ENCODE data around the gene RIMS4. TPM values are rescaled to one million over a fixed set of nuclear protein-coding genes. Genes with fewer than 3 reads are reported as not detected.

RIMS4 gene
- total RNA-seq, 1 experiment from 2014 or later: 4.0 TPM

DNA sequence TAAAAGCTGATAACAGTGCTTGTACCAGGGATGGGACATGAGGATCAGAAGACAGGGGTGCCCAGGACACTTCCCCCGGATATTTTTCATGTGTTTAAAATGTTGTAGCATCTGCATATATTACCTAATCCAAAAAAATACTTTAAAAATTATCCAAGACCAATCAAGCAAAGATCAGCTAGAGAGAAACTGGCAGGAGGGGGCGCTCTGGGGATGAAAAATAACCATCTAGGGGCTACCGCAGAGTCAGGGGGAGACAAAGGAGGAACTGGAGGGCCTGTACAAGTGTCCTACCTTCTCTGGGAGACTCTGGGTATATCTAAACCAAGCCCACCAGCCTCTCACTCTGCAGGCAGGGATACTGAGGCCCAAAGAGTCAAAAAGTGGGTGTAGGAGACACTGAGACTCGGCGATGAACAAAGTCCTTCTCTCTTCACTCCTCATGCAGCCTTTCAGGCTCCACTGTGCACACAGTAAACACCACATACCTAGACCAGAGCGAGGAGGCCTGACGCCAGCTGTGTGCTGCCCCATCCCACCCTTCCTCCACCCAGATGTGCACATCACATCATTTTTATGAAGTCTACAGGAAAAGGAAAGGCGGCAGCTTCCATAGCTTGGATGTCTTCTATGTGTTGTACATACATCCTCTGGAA is 9.8 kb downstream of the RIMS4 start:
- intact Hi-C loops (cut with micrococcal nuclease; ENCODE audit: unreplicated experiment): loop anchor here (5.0 kb wide), 1 partner anchor 67 kb away; no protein-coding TSS in a partner anchor
- H3K27ac ChIP-seq (ENCODE audit: low read length): no peak overlapping the region
- no peaks in the 10 kb centered on the region for H3K36me3 ChIP-seq (ENCODE audit: control insufficient read depth, insufficient read depth, low read length)
- no peaks in the 10 kb centered on the region for H3K27me3 ChIP-seq (ENCODE audit: control insufficient read depth, insufficient read depth, low read length)
- ATAC-seq (no peak), DNase-seq (ENCODE audit: low read depth, low spot score) (no peak)
- H3K9me3 ChIP-seq (ENCODE audit: control insufficient read depth, insufficient read depth, low read depth, low read length): no peaks in the 10 kb centered on the region
- H3K4me3 ChIP-seq (ENCODE audit: low read depth in 2 of 2, low read length in 2 of 2): no peak overlapping the region
- POLR2A ChIA-PET: no interaction called here
- H3K4me1 ChIP-seq (ENCODE audit: control insufficient read depth, insufficient read depth, low read length): no peaks in the 10 kb centered on the region
- BruUV-seq (replicated peaks): no TSS peak
- in situ Hi-C loops (cut with HindIII; ENCODE audit: low pct_unique_long_range_greater_than_20kb, low sequenced_read_pairs): no loop called here
- TF ChIP-seq, protein P1, sequence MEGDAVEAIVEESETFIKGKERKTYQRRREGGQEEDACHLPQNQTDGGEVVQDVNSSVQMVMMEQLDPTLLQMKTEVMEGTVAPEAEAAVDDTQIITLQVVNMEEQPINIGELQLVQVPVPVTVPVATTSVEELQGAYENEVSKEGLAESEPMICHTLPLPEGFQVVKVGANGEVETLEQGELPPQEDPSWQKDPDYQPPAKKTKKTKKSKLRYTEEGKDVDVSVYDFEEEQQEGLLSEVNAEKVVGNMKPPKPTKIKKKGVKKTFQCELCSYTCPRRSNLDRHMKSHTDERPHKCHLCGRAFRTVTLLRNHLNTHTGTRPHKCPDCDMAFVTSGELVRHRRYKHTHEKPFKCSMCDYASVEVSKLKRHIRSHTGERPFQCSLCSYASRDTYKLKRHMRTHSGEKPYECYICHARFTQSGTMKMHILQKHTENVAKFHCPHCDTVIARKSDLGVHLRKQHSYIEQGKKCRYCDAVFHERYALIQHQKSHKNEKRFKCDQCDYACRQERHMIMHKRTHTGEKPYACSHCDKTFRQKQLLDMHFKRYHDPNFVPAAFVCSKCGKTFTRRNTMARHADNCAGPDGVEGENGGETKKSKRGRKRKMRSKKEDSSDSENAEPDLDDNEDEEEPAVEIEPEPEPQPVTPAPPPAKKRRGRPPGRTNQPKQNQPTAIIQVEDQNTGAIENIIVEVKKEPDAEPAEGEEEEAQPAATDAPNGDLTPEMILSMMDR (IDR thresholded peaks at IDR 0.05): peak; percentile 74
- TF ChIP-seq, protein P2, sequence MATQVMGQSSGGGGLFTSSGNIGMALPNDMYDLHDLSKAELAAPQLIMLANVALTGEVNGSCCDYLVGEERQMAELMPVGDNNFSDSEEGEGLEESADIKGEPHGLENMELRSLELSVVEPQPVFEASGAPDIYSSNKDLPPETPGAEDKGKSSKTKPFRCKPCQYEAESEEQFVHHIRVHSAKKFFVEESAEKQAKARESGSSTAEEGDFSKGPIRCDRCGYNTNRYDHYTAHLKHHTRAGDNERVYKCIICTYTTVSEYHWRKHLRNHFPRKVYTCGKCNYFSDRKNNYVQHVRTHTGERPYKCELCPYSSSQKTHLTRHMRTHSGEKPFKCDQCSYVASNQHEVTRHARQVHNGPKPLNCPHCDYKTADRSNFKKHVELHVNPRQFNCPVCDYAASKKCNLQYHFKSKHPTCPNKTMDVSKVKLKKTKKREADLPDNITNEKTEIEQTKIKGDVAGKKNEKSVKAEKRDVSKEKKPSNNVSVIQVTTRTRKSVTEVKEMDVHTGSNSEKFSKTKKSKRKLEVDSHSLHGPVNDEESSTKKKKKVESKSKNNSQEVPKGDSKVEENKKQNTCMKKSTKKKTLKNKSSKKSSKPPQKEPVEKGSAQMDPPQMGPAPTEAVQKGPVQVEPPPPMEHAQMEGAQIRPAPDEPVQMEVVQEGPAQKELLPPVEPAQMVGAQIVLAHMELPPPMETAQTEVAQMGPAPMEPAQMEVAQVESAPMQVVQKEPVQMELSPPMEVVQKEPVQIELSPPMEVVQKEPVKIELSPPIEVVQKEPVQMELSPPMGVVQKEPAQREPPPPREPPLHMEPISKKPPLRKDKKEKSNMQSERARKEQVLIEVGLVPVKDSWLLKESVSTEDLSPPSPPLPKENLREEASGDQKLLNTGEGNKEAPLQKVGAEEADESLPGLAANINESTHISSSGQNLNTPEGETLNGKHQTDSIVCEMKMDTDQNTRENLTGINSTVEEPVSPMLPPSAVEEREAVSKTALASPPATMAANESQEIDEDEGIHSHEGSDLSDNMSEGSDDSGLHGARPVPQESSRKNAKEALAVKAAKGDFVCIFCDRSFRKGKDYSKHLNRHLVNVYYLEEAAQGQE (IDR thresholded peaks at IDR 0.05; ENCODE audit: insufficient read depth in 1 of 2, low read depth in 2 of 2, low read length in 1 of 2): no peak
- CTCF ChIA-PET: no interaction called here

GRCh38 chr20:44799691-44800090 is 10.7 kb downstream of the RIMS4 start:
- BruUV-seq (replicated peaks): no TSS peak
- DNase-seq (ENCODE audit: low read depth, low spot score): no peak
- intact Hi-C loops (cut with micrococcal nuclease; ENCODE audit: unreplicated experiment) (loop anchor here (5.0 kb wide), 1 partner anchor 68 kb away; no protein-coding TSS in a partner anchor), in situ Hi-C loops (cut with HindIII; ENCODE audit: low pct_unique_long_range_greater_than_20kb, low sequenced_read_pairs) (no loop called here)
- Histone ChIP-seq H3K36me3 (ENCODE audit: control insufficient read depth, insufficient read depth, low read length) (no peaks in the 10 kb centered on the region), H3K4me1 (ENCODE audit: control insufficient read depth, insufficient read depth, low read length) (no peaks in the 10 kb centered on the region), H3K27me3 (ENCODE audit: control insufficient read depth, insufficient read depth, low read length) (no peaks in the 10 kb centered on the region), H3K4me3 (ENCODE audit: low read depth in 2 of 2, low read length in 2 of 2) (no peak overlapping the region), H3K9me3 (ENCODE audit: control insufficient read depth, insufficient read depth, low read depth, low read length) (no peaks in the 10 kb centered on the region), H3K27ac (ENCODE audit: low read length) (no peak overlapping the region)
- no peak for ATAC-seq
- TF ChIP-seq, protein P1 (IDR thresholded peaks at IDR 0.05): no peak
- TF ChIP-seq, protein P2 (IDR thresholded peaks at IDR 0.05; ENCODE audit: insufficient read depth in 1 of 2, low read depth in 2 of 2, low read length in 1 of 2): no peak
- TF ChIP-seq POLR2AphosphoS5 (IDR thresholded peaks at IDR 0.05; ENCODE audit: low read depth, low read length) (no peak), TCF7L2 (IDR thresholded peaks at IDR 0.05; ENCODE audit: low read depth, low read length) (no peak), SIN3A (IDR thresholded peaks at IDR 0.05; ENCODE audit: borderline replicate concordance, insufficient read depth, low read depth, low read length) (no peak)
- ChIA-PET POLR2A (no interaction called here), CTCF (no interaction called here)
